Measurements from ENCODE around the gene HAUS3. TPM values are rescaled to one million over a fixed set of nuclear protein-coding genes. Genes with fewer than 3 reads are reported as not detected.
"Not testable (repeated sequence)": the region's sequence is repeated elsewhere in the genome, so short reads cannot be mapped to it uniquely, and the experiment has no call there.

Gene HAUS3
- total RNA-seq, 1 donor from 2014 or later: 13.1 TPM

DNA sequence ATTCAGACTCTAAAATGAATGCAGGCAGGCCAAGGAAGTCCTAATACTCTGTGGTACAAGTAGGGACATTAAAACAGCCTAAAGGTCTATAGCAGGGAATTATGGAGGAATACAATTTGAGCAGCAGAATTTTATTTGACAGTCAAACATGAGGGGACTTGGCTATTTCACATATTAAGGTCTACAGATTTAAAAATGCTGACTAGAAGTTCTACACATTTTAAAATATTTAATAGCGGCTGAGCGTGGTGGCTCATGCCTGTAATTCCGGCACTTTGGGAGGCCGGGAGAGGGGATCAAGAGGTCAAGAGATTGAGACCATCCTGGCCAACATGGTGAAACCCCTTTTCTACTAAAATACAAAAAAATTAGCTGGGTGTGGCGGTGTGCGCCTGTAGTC lies 10.8 kb downstream of the HAUS3 start:
- DNase-seq (ENCODE audit: low read depth): no peak

DNA sequence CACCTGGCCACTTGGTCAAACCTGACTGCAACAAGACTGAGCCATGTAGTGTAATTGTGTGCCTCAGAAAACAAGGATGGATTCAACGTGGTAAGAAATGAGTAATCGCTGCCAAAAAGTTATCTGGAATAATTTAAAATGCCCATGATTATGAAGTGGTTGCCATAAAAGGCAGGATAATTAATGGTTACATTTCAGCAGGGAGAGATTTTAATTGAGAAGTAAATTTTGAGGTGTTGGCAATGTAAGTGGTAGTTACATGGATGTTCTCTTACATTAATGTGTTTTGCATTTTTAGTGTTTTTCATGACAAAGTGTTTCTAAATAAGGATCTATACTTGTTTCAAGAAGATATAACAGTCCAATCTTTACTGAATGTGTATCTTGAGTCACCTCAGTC lies 15.7 kb downstream of the HAUS3 start:
- no peak for DNase-seq (ENCODE audit: low read depth)

DNA sequence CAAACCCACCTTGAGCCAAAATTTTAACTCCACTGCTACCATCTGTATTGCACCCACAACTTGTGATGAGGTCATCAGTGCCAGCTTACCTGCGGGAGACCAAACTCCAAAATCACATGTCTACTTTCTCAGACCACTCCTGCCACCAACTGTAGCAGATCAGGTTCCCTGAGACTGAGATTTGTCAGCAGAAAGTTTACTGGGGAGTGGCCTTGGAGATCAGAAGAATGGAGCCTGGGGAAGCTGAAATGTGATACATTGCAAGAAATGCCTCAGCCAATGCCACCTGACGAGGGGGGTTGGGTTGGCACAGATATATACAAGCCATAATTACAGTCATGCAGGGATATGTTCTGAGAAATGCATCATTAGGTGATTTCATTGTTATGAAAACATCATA lies 19.1 kb downstream of the HAUS3 start:
- DNase-seq (ENCODE audit: low read depth): peak; percentile 55

DNA sequence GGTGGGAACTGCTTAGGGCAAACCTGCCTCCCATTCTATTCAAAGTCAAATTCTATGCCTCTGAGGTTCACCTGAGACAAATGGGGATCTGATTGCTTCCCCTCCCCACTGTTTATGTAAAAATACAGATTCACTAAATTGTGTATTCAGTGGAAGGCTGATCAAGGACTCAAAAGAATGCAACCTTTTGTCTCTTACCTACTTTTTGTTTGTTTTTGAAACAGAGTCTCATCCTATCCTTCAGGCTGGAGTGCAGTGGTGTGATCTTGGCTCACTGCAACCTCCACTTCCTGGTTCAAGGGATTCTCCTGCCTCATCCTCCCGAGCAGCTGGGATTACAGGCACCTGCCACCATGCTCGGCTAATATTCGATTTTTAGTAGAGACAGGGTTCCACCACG lies 20.5 kb downstream of the HAUS3 start:
- not testable (repeated sequence) for DNase-seq (ENCODE audit: low read depth)

DNA sequence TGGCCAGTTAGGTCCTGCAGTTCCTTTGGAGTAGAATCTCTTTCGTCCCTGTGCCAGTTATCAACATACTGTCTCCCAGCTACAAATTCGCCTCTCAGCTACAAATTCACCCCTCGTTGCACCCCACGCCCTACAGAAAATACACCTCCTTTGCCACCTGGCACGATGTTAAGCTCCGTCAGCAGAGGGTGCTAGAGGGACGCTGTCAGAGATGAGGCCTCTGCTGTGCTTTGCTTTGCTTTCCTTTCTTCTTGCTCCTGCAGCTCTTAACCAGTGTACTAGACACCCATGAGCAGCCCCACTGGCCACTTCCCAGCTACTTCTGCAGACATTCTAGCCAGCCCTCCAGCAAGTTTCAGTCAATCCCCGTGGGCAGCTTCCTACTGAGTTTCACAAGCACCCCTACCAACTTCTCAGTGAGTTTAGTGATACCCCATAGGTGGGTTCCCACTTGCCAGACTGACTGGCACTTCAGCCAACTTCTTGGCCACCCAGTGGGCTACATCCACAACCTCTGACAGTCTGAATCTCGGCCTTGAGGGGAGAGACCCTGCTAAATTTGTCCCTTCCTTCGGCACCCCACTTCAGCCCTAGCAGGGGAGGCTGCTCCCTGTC lies 21.8 kb downstream of the HAUS3 start:
- peak; percentile 78 for DNase-seq (ENCODE audit: low read depth)

DNA sequence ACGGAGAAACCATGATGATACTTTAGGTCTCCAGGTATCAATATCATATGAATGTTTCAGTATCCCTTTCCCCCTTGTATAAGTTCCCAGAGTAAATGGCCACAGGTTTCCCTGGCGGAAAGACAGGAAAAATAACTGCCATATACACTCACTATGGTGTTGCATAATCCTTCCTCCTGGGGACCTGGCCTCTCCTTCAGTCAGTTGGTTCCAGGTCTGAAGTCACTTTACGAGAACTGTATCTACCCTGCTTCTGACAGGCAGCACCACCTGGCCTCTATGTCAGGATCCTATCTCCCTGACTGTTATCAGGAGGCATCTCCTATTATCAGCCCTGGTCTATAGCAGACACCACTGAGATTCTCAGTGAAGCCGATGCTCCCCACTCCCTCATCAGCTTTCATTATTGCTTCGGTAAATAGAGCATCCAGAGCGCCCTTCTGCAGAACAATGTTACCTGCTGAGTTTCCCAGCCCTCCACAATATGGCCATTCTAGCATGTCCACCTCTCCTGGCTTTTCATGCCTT lies 22.6 kb downstream of the HAUS3 start:
- no peak for DNase-seq (ENCODE audit: low read depth)

DNA sequence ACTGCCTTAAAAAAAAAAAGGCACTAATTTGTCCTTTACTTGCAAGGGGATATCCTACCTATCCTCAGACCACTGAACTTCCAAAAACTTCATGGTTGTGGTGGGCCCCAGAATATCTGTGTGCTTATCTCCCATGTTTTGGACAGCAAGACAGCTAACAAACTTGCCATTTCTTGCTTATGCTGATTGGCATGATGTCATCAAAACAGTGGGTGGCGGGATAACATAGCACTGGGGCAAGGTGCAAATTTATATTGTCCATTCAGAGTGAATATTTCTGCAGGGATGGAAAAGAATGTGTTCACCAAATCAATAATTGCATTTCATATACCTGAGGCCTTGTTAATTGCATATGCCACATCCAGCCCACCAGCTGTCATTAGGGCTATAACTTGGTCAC lies 23.5 kb downstream of the HAUS3 start:
- DNase-seq (ENCODE audit: low read depth): no peak

DNA sequence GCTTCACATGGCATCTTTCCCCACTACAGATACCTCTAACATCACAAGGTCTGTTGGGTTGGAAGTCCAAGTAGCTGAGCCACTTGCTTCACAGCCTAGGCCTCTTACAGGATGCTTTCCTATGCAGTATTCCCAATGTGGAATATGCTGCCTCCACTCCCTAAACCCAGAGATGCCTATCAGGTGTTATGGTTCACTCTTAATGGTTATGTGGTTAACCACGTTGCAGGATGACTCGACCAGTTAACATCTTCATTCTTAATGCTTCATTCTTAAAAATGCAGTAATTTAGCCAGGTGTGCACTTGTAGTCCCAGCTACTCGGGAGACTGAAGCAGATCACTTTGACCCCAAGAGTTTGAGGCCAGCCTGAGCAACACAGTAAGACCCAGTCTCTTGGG lies 24.2 kb downstream of the HAUS3 start:
- peak; percentile 57 for DNase-seq (ENCODE audit: low read depth)

DNA sequence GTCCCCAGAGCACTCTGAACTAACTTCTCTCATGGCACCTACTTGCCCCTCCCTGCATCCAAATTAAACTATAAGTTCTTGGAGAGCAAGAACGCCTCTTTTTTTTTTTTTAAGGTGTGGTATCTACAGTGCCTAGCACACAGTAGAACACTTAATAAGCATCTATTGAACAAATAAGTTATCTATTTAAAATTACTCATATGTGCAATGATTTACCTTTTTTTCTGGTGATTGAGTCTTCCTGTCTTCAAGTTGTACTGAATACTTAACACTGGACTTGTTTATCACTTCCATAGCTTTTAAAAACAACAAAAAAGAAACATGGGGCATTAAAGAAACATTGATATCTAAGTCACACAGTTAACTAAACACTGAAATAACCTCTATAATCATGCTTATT lies 29.1 kb downstream of the HAUS3 start:
- no peak for DNase-seq (ENCODE audit: low read depth)

DNA sequence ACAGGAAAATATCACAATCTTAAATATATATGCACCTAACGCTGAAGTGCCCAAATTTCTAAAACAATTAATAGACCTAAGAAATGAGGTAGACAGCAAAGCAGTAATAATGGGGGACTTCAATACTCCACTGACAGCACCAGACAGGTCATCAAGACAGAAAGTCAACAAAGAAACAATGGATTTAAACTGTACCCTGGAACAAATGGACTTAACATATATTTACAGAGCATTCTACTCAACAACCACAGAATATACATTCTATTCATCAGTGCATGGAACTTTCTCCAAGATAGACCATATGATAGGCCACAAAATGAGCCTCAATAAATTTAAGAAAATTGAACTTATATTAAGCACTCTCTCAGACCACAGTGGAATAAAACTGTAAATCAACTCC lies 39.1 kb downstream of the HAUS3 start:
- not testable (repeated sequence) for DNase-seq (ENCODE audit: low read depth)

DNA sequence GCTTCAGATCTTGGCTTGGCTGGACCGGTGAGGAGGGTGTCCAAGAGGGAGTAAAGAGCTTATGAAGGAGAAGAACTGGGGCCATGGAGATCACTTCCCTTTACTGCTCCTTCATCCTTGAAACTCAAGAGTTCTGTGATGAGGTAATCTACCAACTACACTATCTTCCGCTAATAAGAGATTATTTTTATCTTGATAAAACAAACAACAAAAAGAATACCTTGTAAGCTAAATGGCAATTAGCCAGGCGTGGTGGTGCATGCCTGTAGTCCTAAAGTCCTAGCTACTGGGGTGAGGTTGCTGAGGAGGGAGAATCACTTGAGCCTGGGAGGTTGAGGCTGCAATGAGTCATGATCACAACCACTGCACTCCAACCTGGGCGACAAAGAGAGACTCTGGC lies 47.4 kb downstream of the HAUS3 start:
- no peak for DNase-seq (ENCODE audit: low read depth)

DNA sequence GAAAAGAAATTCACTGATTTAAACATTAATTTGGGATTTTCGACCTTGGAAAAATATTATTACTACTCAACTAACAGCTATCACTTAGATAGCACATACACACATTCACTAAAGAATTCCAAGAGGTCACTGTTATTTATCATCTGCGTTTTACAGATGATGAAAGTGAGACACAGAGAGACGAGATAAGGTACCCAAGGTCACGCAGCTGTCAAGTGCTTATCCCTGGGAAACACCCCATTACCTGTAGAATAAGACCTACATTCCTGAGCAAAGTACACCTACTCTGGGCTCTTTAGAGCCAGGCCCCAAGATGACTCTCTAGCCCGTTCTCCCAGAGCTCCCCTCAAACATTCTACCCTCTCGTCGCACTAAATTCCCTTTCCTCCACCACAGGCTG lies 48.6 kb downstream of the HAUS3 start:
- DNase-seq (ENCODE audit: low read depth): no peak

DNA sequence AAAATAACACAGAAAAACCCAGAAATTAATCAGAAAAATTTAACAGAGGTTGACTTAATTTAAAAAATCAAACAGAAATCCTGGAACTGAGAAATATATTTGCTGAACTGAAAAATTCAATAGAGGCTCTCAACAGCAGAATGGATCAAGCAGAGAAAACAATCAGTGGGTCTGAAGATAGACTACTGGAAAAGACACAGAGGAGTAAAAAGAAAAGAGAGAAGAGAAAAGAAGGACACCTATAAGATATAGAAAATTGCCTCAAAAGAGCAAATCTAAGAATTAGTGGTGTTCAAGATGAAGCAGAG lies 55.1 kb downstream of the HAUS3 start:
- no peak for DNase-seq (ENCODE audit: low read depth)

DNA sequence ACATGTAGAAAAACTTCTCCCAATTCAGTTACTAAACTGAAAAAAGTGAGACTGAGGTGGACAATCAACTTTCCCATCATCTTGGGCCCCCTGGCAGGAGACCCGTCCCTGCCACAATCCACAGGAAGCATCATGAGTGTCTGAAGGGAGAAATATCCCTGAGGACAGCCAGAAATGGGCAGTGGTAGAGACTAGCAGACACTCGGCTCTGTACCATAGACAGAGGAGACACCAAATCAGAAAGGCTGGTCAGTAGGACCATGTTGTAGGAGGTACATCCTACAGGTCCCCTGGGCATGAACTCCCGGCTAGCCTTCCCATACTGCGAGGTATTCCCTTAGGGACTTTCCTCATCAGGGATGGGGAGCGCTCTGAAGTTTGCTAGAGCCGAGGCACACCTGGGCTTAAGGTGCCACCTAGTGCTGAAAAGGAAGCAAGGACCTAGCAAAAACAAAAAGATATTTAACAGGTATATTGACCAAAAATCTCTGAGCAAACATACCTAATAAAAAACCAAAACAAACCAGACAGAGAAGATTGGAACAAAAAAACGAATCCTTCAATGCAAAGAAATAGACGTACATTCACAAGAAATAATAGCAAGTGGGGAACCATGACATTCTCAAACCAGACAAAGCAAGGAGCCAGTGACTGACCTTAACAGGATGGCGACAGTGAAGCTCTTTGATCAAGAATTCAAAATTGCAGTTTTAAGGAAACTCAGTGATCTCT lies 55.6 kb downstream of the HAUS3 start:
- no peak for DNase-seq (ENCODE audit: low read depth)

DNA sequence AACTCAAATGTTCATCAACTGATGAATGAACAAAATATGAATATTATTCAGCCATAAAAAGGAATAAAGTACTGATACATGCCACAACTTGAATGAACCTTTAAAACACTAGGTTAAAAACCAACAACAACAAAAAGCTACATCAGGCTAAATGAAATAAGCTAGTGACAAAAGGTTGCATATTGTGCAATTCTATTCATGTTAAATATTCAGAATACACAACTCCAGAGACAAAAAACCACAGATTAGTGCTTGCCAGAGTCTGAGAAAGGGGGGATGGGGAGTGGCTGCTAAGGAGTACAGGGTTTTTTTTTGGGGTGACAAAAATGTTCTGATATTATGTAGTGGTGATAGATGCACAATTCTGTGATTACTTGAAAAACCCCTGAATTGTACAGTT lies 58.5 kb downstream of the HAUS3 start:
- DNase-seq (ENCODE audit: low read depth): no peak

DNA sequence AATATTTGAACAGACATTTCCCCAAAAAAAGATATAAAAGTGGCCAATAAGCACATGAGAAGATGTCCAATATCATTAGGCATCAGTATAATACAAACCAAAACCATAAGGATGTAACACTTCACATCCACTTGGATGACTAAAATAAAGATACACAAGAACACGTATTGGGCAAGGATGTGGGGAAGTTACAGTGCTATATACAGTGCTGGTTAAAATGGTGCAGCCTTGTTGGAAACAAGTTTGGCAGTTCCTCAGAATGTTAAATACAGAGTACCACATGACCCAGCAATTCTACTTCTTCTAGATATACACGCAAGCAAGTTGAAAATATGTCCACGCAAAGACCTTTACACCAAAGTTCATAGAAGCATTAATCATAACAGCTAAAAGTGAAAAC lies 58.9 kb downstream of the HAUS3 start:
- no peak for DNase-seq (ENCODE audit: low read depth)

DNA sequence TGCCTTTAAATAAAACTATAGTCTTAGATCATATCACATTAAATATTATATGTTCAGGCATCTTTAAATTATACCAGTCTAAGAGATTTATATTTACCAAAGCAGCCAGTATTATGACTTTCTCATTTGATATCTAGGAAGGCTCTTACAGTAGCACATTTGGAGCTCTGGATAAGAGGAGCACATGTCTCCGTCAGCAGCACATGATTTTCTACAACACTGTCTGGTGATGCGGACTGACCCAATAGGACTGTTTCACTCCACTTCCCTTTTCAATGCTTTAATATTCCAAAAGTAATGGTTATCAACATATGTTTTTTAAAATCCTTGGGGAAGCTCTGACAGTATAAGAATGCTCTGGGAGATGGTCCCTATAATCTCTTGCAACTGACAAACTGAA lies 61.5 kb downstream of the HAUS3 start:
- no peak for DNase-seq (ENCODE audit: low read depth)

DNA sequence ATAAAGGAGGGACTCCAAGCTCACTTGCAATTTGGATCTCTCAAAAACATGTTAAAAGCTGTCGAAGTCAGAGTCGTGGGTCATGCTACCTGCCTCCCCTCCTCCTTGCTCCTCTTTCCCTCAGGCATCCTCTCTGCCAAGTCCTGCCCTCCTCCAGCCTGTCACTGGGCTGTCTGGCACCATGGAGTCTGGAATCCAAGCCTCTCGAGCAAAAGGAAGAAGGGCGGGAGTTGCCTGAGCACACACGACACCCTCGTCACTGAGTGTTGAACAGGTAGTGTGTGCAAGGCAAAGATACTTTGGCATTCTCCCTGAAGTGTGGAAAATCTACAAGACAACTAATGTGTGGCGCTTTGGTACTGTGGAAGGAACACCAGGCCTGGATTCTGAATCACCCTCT lies 62.2 kb downstream of the HAUS3 start:
- no peak for DNase-seq (ENCODE audit: low read depth)

DNA sequence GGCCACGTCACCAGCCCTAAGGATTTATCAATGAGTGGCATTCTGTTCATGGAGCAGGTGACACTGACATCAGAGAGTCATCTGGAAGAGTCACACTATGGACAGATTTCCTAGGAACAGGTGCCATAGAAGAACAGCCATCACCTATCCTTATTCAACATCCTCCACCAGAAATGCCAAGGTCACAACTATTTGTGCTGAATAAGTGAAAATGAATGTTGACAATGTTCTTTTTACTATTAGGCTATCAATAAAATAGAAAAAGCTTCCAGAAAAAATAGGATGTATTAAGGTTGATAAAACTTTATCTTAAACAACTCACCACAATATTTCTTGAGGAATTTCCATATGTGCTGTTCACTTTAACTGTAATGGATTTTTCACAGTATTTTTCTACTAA lies 62.9 kb downstream of the HAUS3 start:
- no peak for DNase-seq (ENCODE audit: low read depth)

Measured in myocyte (in vitro differentiated cells).